Esophagus muscularis mucosa (tissue), 4 donors: ENCODE results near the gene GSTM5. TPM values are rescaled to one million over a fixed set of nuclear protein-coding genes. Genes with fewer than 3 reads are reported as not detected.

ENCODE experiments used
- DNase-seq: peaks from one replicate; pipeline ENCODE4 v3.0.0-alpha.2; 2017; ENCODE audit errors: extremely low spot score
- H3K27ac ChIP-seq, 4 donors: fragments of 200-600 bp; sonication (generic); replicated peaks in 1 of 4; 1 replicate in 3 of 4; 2 replicates in 1 of 4; pipeline ENCODE4 v1.5.1; 2016 to 2019; ENCODE audit warnings: mild to moderate bottlenecking in 1 of 4
- H3K27me3 ChIP-seq, 4 donors: fragments of 200-600 bp; sonication (generic); one replicate each; pipeline versions ENCODE4 v1.5.1 to v1.6.0; 2016 to 2019
- H3K36me3 ChIP-seq, 4 donors: fragments of 200-600 bp; sonication (generic); one replicate each; pipeline ENCODE4 v1.5.1; 2016 to 2019
- H3K4me1 ChIP-seq, 4 donors: fragments of 200-600 bp; sonication (generic); one replicate each; pipeline ENCODE4 v1.5.1; 2016 to 2019
- H3K4me3 ChIP-seq, 4 donors: fragments of 200-600 bp; sonication (generic); 1 replicate in 2 of 4; 2 replicates in 2 of 4; pipeline ENCODE4 v1.5.1; 2016 to 2019; ENCODE audit warnings: mild to moderate bottlenecking in 4 of 4, moderate library complexity in 1 of 4
- H3K9me3 ChIP-seq, 4 donors: fragments of 200-600 bp; sonication (generic); 1 replicate in 3 of 4; 2 replicates in 1 of 4; pipeline ENCODE4 v1.5.1; 2016 to 2019
- CTCF ChIP-seq, 3 experiments: fragments of 200-600 bp in 2 of 3; fragments of 450-650 bp in 1 of 3; sonication (generic) in 2 of 3; IDR thresholded peaks; one replicate each; pipeline ENCODE4 v1.5.1; 2017 to 2019; ENCODE audit warnings: antibody characterized with exemption in 3 of 3, mild to moderate bottlenecking in 2 of 3, moderate library complexity in 1 of 3
- EP300 ChIP-seq: sonication (generic); formaldehyde crosslinking; IDR thresholded peaks from one replicate; pipeline ENCODE4 v1.6.1; 2017; ENCODE audit warnings: antibody characterized with exemption
- POLR2A ChIP-seq: fragments of 450-650 bp; IDR thresholded peaks from one replicate; pipeline ENCODE4 v1.6.1; 2017; ENCODE audit warnings: antibody characterized with exemption, moderate library complexity, mild to moderate bottlenecking, low read depth
- POLR2AphosphoS5 ChIP-seq, 2 donors: sonication (generic); formaldehyde crosslinking; IDR thresholded peaks; one replicate each; pipeline ENCODE4 v1.6.1; 2017; ENCODE audit warnings: antibody characterized with exemption in 2 of 2
- WGBS: methylation state at CpG from one replicate; pipeline ENCODE4 v1.1.5; 2018; 5-methylcytosine and 5-hydroxymethylcytosine counted together
- intact Hi-C: fragments of 100-400 bp; cut with DNase I; formaldehyde crosslinking; loops from one replicate; pipeline ENCODE4 v1.15.1; 2023
- total RNA-seq, 4 donors: library from RNA; depleted of rRNA; stranded (reverse); fragments of >200 nt; gene quantifications; one replicate each; pipeline versions ENCODE4 v1.1.0 to v1.2.1, GENCODE V29; 2016

GSTM5 gene
- total RNA-seq, 4 donors from 2014 or later, result 4.2 to 7.6 (median 6.0) TPM

- 95% methylated on average over 13 of the region's 13 CpGs for WGBS
- Histone ChIP-seq H3K36me3 (no peaks in the 10 kb centered on the region), H3K9me3 (no peaks in the 10 kb centered on the region), H3K4me3 (no peak overlapping the region), H3K4me1 (peaks cover 0 to 3% (median 0%) of the 10 kb centered on the region in 4 donors), H3K27me3 (no peaks in the 10 kb centered on the region), H3K27ac (no peak overlapping the region)
- no peak for TF ChIP-seq EP300
- no peak for TF ChIP-seq POLR2AphosphoS5 (IDR thresholded peaks at IDR 0.05)
- TF ChIP-seq POLR2A, result no peak
- TF ChIP-seq CTCF (IDR thresholded peaks at IDR 0.05), result no peak
- no peak for DNase-seq
- intact Hi-C loops, result loop anchor here (5.0 kb wide), 1 partner anchor 216 kb away; no protein-coding TSS in a partner anchor
Measured at GRCh38 chr1:109757936-109758786, 46.1 kb downstream of the GSTM5 start.

- TF ChIP-seq EP300, result no peak
- no peak for TF ChIP-seq POLR2A
- no peak for TF ChIP-seq POLR2AphosphoS5 (IDR thresholded peaks at IDR 0.05)
- no peak for TF ChIP-seq CTCF (IDR thresholded peaks at IDR 0.05)
- Histone ChIP-seq H3K9me3 (no peaks in the 10 kb centered on the region), H3K27me3 (no peaks in the 10 kb centered on the region), H3K4me1 (peaks cover 0 to 3% (median 0%) of the 10 kb centered on the region in 4 donors), H3K27ac (no peak overlapping the region), H3K36me3 (no peaks in the 10 kb centered on the region), H3K4me3 (no peak overlapping the region)
- intact Hi-C loops, result loop anchor here (5.0 kb wide), 1 partner anchor 217 kb away; no protein-coding TSS in a partner anchor
- 88% methylated on average over 10 of the region's 11 CpGs for WGBS
- no peak for DNase-seq
Measured at GRCh38 chr1:109759513-109760334, 47.7 kb downstream of the GSTM5 start.

GRCh38 chr1:109760581-109761226 lies 48.7 kb downstream of the GSTM5 start:
- no peak for TF ChIP-seq EP300
- no peak for TF ChIP-seq POLR2A
- Histone ChIP-seq H3K27me3 (no peaks in the 10 kb centered on the region), H3K9me3 (no peaks in the 10 kb centered on the region), H3K36me3 (no peaks in the 10 kb centered on the region), H3K4me3 (no peak overlapping the region), H3K27ac (no peak overlapping the region), H3K4me1 (peaks cover 0 to 3% (median 0%) of the 10 kb centered on the region in 4 donors)
- 89% methylated on average over 5 of the region's 7 CpGs for WGBS
- intact Hi-C loops, result no loop called here
- no peak for DNase-seq

GRCh38 chr1:109761227-109762038 lies 49.4 kb downstream of the GSTM5 start:
- Histone ChIP-seq H3K4me1 (peaks cover 0 to 3% (median 0%) of the 10 kb centered on the region in 4 donors), H3K27ac (no peak overlapping the region), H3K36me3 (no peaks in the 10 kb centered on the region), H3K4me3 (no peak overlapping the region), H3K27me3 (no peaks in the 10 kb centered on the region), H3K9me3 (no peaks in the 10 kb centered on the region)
- intact Hi-C loops, result no loop called here
- TF ChIP-seq EP300 (no peak), CTCF (IDR thresholded peaks at IDR 0.05) (no peak), POLR2A (no peak), POLR2AphosphoS5 (IDR thresholded peaks at IDR 0.05) (no peak)
- no peak for DNase-seq
- WGBS, result 81% methylated on average over 8 of the region's 14 CpGs
